ENCODE results near the gene RPL12. TPM values are rescaled to one million over a fixed set of nuclear protein-coding genes. Genes with fewer than 3 reads are reported as not detected.

Gene RPL12
- total RNA-seq, 1 experiment from 2014 or later: 1,648 TPM

DNA sequence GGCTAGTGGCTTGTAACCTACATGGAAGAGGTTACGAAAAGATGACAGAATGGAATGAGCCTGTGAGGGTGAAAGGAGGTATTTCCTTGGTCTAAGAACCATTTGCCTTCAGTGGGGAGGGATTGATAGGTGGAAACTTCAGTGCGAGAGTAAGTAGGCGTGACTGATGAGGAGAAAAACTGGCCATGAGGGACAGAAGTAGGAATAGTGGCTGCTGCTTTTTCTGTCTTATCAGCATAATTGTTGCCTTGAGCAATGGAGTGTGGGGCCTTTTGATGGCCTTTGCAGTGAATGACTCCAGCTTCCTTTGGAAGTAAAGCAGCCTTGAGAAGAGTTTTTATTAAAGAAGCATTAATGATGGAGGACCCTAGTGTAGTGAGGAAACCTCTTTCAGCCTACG, 36.1 kb downstream of the RPL12 start:
- Histone ChIP-seq H3K9me2 (ENCODE audit: insufficient read depth) (no peaks in the 10 kb centered on the region), H3K27me3 (ENCODE audit: insufficient read depth, low read depth) (no peaks in the 10 kb centered on the region), H3K4me3 (no peak overlapping the region), H3F3A (ENCODE audit: insufficient read depth, low read depth) (peaks cover 15% of the 10 kb centered on the region; the same call in 1 of the 2 replicates), H4K20me1 (ENCODE audit: insufficient read depth) (no peaks in the 10 kb centered on the region; the same call in 1 of the 2 replicates), H2AFZ (no peak overlapping the region), H3K36me3 (ENCODE audit: low read depth) (no peaks in the 10 kb centered on the region), H3K4me1 (replicated peaks; ENCODE audit: insufficient read depth) (peaks cover 15% of the 10 kb centered on the region), H3K9me3 (ENCODE audit: insufficient read depth, low read depth) (no peaks in the 10 kb centered on the region), H3K79me2 (ENCODE audit: low read depth) (no peaks in the 10 kb centered on the region), H3K4me2 (no peak overlapping the region), H3K27ac (no peak overlapping the region)
- no peak for DNase-seq
- intact Hi-C loops (cut with micrococcal nuclease; ENCODE audit: unreplicated experiment): no loop called here
- ChIA-PET CTCF (no interaction called here), POLR2A (ENCODE audit: unreplicated experiment) (no interaction called here)
- TF ChIP-seq EZH2 (IDR thresholded peaks at IDR 0.05; ENCODE audit: low read depth): no peak
- TF ChIP-seq, protein P1, sequence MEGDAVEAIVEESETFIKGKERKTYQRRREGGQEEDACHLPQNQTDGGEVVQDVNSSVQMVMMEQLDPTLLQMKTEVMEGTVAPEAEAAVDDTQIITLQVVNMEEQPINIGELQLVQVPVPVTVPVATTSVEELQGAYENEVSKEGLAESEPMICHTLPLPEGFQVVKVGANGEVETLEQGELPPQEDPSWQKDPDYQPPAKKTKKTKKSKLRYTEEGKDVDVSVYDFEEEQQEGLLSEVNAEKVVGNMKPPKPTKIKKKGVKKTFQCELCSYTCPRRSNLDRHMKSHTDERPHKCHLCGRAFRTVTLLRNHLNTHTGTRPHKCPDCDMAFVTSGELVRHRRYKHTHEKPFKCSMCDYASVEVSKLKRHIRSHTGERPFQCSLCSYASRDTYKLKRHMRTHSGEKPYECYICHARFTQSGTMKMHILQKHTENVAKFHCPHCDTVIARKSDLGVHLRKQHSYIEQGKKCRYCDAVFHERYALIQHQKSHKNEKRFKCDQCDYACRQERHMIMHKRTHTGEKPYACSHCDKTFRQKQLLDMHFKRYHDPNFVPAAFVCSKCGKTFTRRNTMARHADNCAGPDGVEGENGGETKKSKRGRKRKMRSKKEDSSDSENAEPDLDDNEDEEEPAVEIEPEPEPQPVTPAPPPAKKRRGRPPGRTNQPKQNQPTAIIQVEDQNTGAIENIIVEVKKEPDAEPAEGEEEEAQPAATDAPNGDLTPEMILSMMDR (conservative IDR thresholded peaks at IDR 0.05): no peak
- no TSS peak for BruUV-seq (replicated peaks)

DNA sequence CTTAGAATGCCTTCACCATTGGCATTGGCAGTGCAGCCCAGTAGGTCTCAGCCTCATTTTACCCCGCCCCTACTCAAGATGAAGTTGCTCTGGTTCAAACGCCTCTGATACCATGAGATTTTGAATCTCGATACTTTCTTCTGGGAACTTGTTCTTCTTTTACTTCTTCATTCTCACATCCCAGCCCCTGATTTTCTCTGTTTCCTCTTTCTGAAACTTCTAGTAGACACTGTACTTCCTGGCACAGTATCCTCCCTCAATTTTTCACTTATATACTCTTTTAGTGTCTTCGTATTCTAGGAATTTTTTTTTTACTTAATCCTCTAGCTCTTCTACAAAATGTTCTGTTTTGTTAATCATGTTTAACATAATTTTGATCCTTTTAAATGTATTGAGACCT, 40.1 kb downstream of the RPL12 start:
- CTCF ChIA-PET: interaction anchor here (0.6 to 0.7 kb wide), 2 partner anchors 35 to 452 kb away, joined by 3 to 10 read pairs; no protein-coding TSS in a partner anchor
- Histone ChIP-seq H3K4me3 (no peak overlapping the region), H3K27me3 (ENCODE audit: insufficient read depth, low read depth) (no peaks in the 10 kb centered on the region), H3K79me2 (ENCODE audit: low read depth) (no peaks in the 10 kb centered on the region), H3K9me2 (ENCODE audit: insufficient read depth) (no peaks in the 10 kb centered on the region), H3K4me1 (replicated peaks; ENCODE audit: insufficient read depth) (no peaks in the 10 kb centered on the region), H3K36me3 (ENCODE audit: low read depth) (no peaks in the 10 kb centered on the region), H3K27ac (no peak overlapping the region), H4K20me1 (ENCODE audit: insufficient read depth) (no peaks in the 10 kb centered on the region; the same call in 1 of the 2 replicates), H3K4me2 (no peak overlapping the region), H2AFZ (no peak overlapping the region), H3K9me3 (ENCODE audit: insufficient read depth, low read depth) (no peaks in the 10 kb centered on the region), H3F3A (ENCODE audit: insufficient read depth, low read depth) (0 out of 2 replicates have a peak, but pooled peaks cover 3% of the 10 kb centered on the region)
- POLR2A ChIA-PET (ENCODE audit: unreplicated experiment): no interaction called here
- no peak for TF ChIP-seq EZH2 (IDR thresholded peaks at IDR 0.05; ENCODE audit: low read depth)
- TF ChIP-seq, protein P1 (conservative IDR thresholded peaks at IDR 0.05): no peak
- DNase-seq: no peak
- BruUV-seq (replicated peaks): no TSS peak
- intact Hi-C loops (cut with micrococcal nuclease; ENCODE audit: unreplicated experiment): no loop called here

DNA sequence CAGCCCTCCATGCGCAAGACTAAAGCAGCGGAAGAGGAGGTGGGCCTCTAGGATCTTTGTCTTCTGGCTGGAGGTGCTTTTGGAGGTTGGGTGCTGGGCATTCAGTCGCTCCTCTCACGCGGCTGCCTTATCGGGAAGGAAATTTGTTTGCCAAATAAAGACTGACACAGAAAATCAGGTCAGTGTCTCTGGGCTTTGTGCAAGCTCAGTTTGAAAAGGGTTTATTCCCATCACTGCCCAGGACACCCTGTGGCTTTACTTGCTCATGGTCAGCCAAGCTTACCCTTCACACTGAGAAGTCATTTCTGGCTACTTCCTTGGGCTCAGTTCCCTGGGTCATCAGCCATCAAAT, 43.7 kb downstream of the RPL12 start:
- Histone ChIP-seq H3K4me3 (no peak overlapping the region), H3K36me3 (ENCODE audit: low read depth) (no peaks in the 10 kb centered on the region), H3K27ac (no peak overlapping the region), H3K9me2 (ENCODE audit: insufficient read depth) (no peaks in the 10 kb centered on the region), H3K4me2 (no peak overlapping the region), H2AFZ (no peak overlapping the region), H3F3A (ENCODE audit: insufficient read depth, low read depth) (0 out of 2 replicates have a peak, but pooled peaks cover 3% of the 10 kb centered on the region), H3K79me2 (ENCODE audit: low read depth) (no peaks in the 10 kb centered on the region), H4K20me1 (ENCODE audit: insufficient read depth) (no peaks in the 10 kb centered on the region), H3K9me3 (ENCODE audit: insufficient read depth, low read depth) (no peaks in the 10 kb centered on the region), H3K4me1 (replicated peaks; ENCODE audit: insufficient read depth) (no peaks in the 10 kb centered on the region), H3K27me3 (ENCODE audit: insufficient read depth, low read depth) (no peaks in the 10 kb centered on the region)
- intact Hi-C loops (cut with micrococcal nuclease; ENCODE audit: unreplicated experiment): no loop called here
- no peak for DNase-seq
- ChIA-PET POLR2A (ENCODE audit: unreplicated experiment) (interaction anchor here (0.6 kb wide), 1 partner anchor 8 kb away, joined by 3 read pairs; no protein-coding TSS in a partner anchor), CTCF (no interaction called here)
- TF ChIP-seq EZH2 (IDR thresholded peaks at IDR 0.05; ENCODE audit: low read depth): no peak
- TF ChIP-seq, protein P1 (conservative IDR thresholded peaks at IDR 0.05): no peak
- TSS peak; percentile 20 for BruUV-seq (replicated peaks)
